GM12892 (cell line): ENCODE data around the gene TMPRSS13.

ENCODE experiments used
- POLR2A ChIP-seq: IDR thresholded peaks from 2 replicates; pipeline ENCODE4 v1.6.1; 2011; ENCODE audit warnings: low read depth, low read length, control low read depth
- TAF1 ChIP-seq: IDR thresholded peaks from 2 replicates; pipeline ENCODE4 v1.6.1; 2011; ENCODE audit warnings: low read depth, mild to moderate bottlenecking, control low read depth, low read length, borderline replicate concordance

DNA sequence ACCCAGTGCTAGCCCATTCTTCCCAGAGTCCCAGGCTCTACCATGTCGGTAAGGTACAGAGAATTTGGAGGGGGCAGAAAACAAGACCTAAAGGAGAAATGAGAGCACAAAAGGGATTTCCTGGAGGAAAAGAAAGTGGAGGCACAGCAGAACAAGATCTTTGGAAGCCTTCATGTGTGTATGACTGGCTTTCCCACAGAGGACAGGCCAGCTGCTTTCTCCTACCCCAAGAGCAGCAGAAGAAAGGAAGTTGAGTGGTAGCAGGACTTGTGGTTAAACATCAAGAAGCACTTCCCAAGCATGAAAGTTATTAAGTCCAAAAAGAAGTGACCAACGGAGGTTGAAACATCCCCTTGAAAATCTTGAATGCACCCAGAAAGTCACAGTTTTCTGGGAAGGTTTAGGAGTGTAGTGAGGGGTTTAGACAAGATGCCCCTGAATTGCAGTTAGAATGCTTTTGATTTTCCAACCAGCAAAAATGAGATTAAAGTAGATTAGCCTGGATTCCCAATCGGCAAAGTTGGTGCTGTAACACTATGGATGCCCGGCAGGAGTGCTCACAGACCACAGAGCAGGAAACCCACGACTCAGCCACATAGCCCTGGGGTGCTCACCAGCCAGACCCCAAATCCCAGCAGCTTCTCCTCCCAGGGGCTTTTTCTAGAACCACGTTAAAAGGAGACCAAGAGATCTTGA lies 608 bp downstream of the TMPRSS13 start:
- no peak for TF ChIP-seq POLR2A
- no peak for TF ChIP-seq TAF1
